Measurements from ENCODE around the gene TBL1X.
"Not testable (repeated sequence)": the region's sequence is repeated elsewhere in the genome, so short reads cannot be mapped to it uniquely, and the experiment has no call there.

TBL1X gene

DNA sequence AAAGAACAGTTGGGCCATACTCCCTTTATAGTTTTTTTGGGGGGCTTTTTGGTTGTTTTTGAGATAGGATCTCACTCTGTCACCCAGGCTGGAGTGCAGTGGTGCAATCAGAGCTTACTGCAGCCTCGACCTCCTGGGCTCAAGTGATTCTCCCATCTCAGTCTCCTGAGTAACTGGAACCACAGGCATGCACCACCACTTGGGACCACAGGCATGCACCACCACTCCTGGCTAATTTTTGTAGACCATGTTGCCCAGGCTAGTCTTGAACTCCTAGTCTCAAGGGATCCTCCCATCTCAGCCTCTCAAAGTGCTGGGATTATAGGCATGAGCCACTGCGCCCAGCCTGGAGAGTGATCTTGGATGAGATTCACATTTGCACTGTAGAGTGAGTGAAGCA lies 29.8 kb upstream of the TBL1X start:
- H3K4me1 ChIP-seq (ENCODE audit: control insufficient read depth in 2 of 2, insufficient read depth in 2 of 2, low read length in 2 of 2); H3K36me3 ChIP-seq (ENCODE audit: control insufficient read depth in 2 of 2, insufficient read depth in 2 of 2, low read length in 2 of 2); H3K4me3 ChIP-seq (ENCODE audit: low read length in 2 of 2); H3K9me3 ChIP-seq (ENCODE audit: control insufficient read depth in 2 of 2, low read length in 2 of 2); H3K9ac ChIP-seq (ENCODE audit: low read depth in 1 of 2, low read length in 2 of 2); H3K27me3 ChIP-seq (ENCODE audit: control insufficient read depth in 2 of 2, insufficient read depth in 2 of 2, low read length in 2 of 2); H3K27ac ChIP-seq (ENCODE audit: low read depth in 2 of 2, low read length in 2 of 2): not testable (repeated sequence)

DNA sequence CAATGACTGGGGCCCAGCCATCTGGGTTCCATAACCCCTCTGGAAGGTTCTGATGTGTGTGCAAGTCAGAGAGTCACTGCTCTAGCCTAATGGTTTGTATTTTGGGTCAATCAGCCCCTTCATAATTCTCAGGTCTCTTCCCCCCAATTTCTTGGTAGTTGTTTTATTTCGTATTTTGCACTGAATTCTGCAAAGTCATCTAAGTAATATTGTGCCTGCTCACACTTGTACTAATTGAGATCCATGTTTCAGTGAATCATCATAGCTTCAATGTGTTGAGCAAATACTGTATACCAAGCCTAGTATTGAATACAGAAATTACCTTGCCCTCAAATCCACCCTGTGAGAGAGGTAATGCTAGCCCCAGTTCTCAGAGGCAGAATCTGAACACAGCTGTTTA lies 28.0 kb upstream of the TBL1X start:
- no peak overlapping the region for H3K4me3 ChIP-seq (ENCODE audit: low read length in 2 of 2)
- H3K27me3 ChIP-seq (ENCODE audit: control insufficient read depth in 2 of 2, insufficient read depth in 2 of 2, low read length in 2 of 2), result no peaks in the 10 kb centered on the region
- no peak overlapping the region for H3K9ac ChIP-seq (ENCODE audit: low read depth in 1 of 2, low read length in 2 of 2)
- no peaks in the 10 kb centered on the region for H3K4me1 ChIP-seq (ENCODE audit: control insufficient read depth in 2 of 2, insufficient read depth in 2 of 2, low read length in 2 of 2)
- no peaks in the 10 kb centered on the region for H3K36me3 ChIP-seq (ENCODE audit: control insufficient read depth in 2 of 2, insufficient read depth in 2 of 2, low read length in 2 of 2)
- no peak overlapping the region for H3K27ac ChIP-seq (ENCODE audit: low read depth in 2 of 2, low read length in 2 of 2)
- no peaks in the 10 kb centered on the region for H3K9me3 ChIP-seq (ENCODE audit: control insufficient read depth in 2 of 2, low read length in 2 of 2)

DNA sequence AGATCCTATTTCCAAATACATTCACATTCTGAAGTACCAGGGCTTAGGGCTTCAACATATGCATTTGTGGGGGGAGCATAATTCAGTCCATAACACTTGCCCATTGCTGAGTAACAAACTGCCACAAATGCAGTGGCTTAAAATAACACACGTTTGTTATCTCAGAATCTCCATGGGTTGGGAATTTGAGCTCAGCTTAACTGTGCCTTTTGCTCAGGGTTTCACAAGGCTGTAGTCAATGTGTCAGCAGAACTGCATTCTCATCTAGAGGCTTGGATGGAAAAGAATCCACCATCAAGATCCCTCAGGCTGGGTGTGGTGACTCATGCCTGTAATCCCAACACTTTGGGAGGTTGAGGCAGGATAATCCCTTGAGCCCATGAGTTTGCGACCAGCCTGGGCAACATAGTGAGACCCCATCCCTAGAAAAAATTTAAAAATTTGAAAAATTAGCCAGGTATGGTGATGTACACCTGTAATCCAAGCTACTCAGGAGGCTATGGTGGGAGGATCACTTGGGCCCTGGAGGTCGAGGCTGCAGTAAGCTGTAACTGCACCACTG lies 25.8 kb upstream of the TBL1X start:
- no peak overlapping the region for H3K27ac ChIP-seq (ENCODE audit: low read depth in 2 of 2, low read length in 2 of 2)
- no peaks in the 10 kb centered on the region for H3K36me3 ChIP-seq (ENCODE audit: control insufficient read depth in 2 of 2, insufficient read depth in 2 of 2, low read length in 2 of 2)
- no peak overlapping the region for H3K9ac ChIP-seq (ENCODE audit: low read depth in 1 of 2, low read length in 2 of 2)
- H3K4me3 ChIP-seq (ENCODE audit: low read length in 2 of 2), result no peak overlapping the region
- no peaks in the 10 kb centered on the region for H3K4me1 ChIP-seq (ENCODE audit: control insufficient read depth in 2 of 2, insufficient read depth in 2 of 2, low read length in 2 of 2)
- H3K27me3 ChIP-seq (ENCODE audit: control insufficient read depth in 2 of 2, insufficient read depth in 2 of 2, low read length in 2 of 2), result no peaks in the 10 kb centered on the region
- no peaks in the 10 kb centered on the region for H3K9me3 ChIP-seq (ENCODE audit: control insufficient read depth in 2 of 2, low read length in 2 of 2)

DNA sequence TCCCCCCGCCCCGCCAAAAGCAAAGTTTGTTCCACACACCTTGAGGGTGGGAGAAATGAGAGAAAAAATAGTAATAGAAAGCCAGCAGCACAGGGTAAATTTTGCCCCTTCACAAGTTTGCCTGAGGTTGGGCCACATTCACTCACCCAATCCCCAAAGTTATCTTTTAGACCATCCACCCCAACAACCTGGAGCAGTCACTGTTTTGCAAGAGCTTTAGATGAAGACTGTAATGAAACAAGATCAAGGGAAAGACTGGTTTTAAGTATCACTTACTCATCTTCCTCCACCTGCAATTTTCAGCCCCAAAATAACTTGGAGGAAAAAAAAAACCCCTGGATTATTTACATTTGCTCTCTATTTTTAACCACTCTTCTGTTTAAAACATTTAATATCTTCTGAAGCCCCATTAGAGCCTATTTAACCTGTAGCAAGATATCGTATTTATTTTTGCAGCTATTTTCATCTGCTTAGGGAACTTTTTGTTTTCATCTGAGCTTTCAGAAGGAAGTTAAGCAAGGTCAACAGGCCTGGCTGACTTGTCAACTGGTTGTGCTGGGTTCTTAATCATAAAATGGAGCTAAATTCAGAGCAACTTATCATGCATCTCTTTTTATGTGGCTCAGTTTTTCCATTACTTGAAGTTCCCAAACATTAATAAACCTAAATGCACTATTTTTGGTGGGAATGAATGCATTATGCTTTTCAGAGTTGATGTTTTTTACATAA lies 24.6 kb upstream of the TBL1X start:
- no peaks in the 10 kb centered on the region for H3K36me3 ChIP-seq (ENCODE audit: control insufficient read depth in 2 of 2, insufficient read depth in 2 of 2, low read length in 2 of 2)
- no peaks in the 10 kb centered on the region for H3K4me1 ChIP-seq (ENCODE audit: control insufficient read depth in 2 of 2, insufficient read depth in 2 of 2, low read length in 2 of 2)
- no peak overlapping the region for H3K9ac ChIP-seq (ENCODE audit: low read depth in 1 of 2, low read length in 2 of 2)
- no peaks in the 10 kb centered on the region for H3K9me3 ChIP-seq (ENCODE audit: control insufficient read depth in 2 of 2, low read length in 2 of 2)
- no peak overlapping the region for H3K27ac ChIP-seq (ENCODE audit: low read depth in 2 of 2, low read length in 2 of 2)
- no peak overlapping the region for H3K4me3 ChIP-seq (ENCODE audit: low read length in 2 of 2)
- no peaks in the 10 kb centered on the region for H3K27me3 ChIP-seq (ENCODE audit: control insufficient read depth in 2 of 2, insufficient read depth in 2 of 2, low read length in 2 of 2)

DNA sequence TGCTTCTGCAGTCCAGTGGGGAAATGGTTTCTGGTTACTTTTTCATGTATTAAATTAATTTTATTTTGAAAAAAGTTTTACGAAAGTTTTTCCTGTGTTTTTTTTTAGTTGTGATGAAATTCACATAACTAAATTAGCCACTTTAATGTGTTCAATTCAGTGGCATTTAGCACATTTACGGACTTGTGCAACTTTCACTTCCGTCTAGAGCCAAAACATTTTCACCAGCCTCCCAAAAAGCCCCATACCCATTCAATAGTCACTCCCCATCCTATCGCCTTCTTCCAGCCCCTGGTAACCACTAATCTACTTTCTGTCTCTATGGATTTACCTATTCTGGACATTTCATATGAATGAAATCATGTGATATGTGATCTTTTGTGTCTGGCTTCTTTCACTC lies 22.8 kb upstream of the TBL1X start:
- Histone ChIP-seq H3K4me1 (ENCODE audit: control insufficient read depth in 2 of 2, insufficient read depth in 2 of 2, low read length in 2 of 2) (no peaks in the 10 kb centered on the region), H3K4me3 (ENCODE audit: low read length in 2 of 2) (no peak overlapping the region), H3K9me3 (ENCODE audit: control insufficient read depth in 2 of 2, low read length in 2 of 2) (no peaks in the 10 kb centered on the region), H3K36me3 (ENCODE audit: control insufficient read depth in 2 of 2, insufficient read depth in 2 of 2, low read length in 2 of 2) (no peaks in the 10 kb centered on the region), H3K27me3 (ENCODE audit: control insufficient read depth in 2 of 2, insufficient read depth in 2 of 2, low read length in 2 of 2) (no peaks in the 10 kb centered on the region), H3K27ac (ENCODE audit: low read depth in 2 of 2, low read length in 2 of 2) (no peak overlapping the region), H3K9ac (ENCODE audit: low read depth in 1 of 2, low read length in 2 of 2) (no peak overlapping the region)

DNA sequence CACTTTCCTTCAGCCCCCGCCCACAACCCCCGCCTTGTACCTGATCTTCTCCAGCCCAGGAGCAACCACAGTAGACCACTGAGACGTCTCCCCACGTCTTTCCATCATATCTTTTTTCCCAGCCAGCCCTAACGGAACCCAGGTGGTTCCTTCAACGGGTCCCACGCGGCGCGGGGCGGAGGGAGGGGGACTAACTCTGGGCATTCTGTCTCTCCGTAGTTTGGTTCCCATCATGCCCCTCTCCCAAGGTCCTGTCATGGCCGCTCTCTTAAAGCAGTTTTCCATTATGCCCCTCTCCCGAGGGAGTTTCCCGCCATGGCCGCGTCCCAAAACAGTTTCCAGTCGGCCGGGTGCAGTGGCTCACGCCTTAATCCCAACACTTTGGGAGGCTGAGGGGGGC lies 21.5 kb upstream of the TBL1X start:
- Histone ChIP-seq H3K4me3 (ENCODE audit: low read length in 2 of 2) (no peak overlapping the region), H3K9ac (ENCODE audit: low read depth in 1 of 2, low read length in 2 of 2) (no peak overlapping the region), H3K27me3 (ENCODE audit: control insufficient read depth in 2 of 2, insufficient read depth in 2 of 2, low read length in 2 of 2) (no peaks in the 10 kb centered on the region), H3K9me3 (ENCODE audit: control insufficient read depth in 2 of 2, low read length in 2 of 2) (no peaks in the 10 kb centered on the region), H3K36me3 (ENCODE audit: control insufficient read depth in 2 of 2, insufficient read depth in 2 of 2, low read length in 2 of 2) (no peaks in the 10 kb centered on the region), H3K27ac (ENCODE audit: low read depth in 2 of 2, low read length in 2 of 2) (no peak overlapping the region), H3K4me1 (ENCODE audit: control insufficient read depth in 2 of 2, insufficient read depth in 2 of 2, low read length in 2 of 2) (no peaks in the 10 kb centered on the region)

DNA sequence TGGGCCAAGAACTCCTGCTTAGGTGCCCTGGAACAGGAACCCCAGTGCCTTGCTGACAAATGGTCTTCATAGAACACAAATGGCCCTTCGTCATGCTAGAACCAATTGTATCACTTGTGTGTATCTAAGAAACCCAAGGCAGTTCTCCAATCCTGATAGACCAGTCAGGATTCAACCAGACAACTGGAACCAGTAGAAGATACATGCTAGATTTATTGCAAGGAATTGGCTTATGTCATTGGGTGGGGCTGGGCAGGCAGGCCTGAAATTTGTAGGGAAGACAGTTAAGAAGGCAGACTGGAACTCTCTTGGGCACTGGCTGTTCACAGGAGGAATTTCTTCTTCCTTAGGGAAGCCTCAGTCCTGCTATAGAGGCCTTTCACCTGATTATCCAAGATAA lies 17.0 kb upstream of the TBL1X start:
- H3K27ac ChIP-seq (ENCODE audit: low read depth in 2 of 2, low read length in 2 of 2), result no peak overlapping the region

DNA sequence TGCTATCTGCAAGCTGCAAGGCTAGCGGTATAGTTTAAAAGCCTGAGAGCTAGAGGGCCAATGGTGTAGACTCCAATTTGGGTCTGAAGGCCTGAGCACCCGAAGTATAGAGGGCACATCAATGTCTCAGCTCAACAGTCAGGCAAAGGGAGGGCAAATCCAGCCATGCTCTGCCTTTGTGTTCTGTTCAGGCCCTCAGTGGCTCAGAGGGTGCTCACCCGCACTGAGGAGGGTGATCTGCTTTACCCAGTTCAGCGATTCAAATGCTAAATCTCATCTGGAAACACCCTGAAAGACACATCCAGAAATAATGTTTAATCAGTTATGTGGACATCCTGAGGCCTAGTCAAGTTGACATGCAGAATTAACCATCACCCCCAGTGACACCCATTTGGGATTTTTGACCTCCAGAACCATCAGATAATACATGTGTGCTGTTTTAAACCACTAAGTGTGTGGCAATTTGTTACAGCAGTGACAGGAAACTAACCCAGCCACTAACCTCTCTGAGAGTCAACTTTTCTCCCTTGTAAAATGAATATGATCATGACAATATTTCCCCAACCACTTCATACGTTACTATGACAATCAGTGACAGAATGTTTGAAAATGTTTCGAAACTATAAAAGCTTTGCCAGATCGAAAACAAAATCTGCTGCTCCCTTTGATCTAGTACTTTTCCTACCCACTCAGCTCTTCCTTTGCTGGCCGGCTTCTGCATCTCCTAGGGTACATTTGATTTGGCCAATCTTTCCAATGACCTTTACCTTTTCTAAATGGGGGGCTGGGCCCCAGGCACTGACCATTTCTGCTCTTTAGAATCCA lies 8.4 kb upstream of the TBL1X start:
- Histone ChIP-seq H3K27me3 (ENCODE audit: control insufficient read depth in 2 of 2, insufficient read depth in 2 of 2, low read length in 2 of 2) (no peaks in the 10 kb centered on the region), H3K27ac (ENCODE audit: low read depth in 2 of 2, low read length in 2 of 2) (no peak overlapping the region)

More for the DNA sequence above, 17.0 kb upstream of the TBL1X start:
- H3K9me3 ChIP-seq (ENCODE audit: control insufficient read depth in 2 of 2, low read length in 2 of 2), result no peaks in the 10 kb centered on the region
- no peak overlapping the region for H3K4me3 ChIP-seq (ENCODE audit: low read length in 2 of 2)
- H3K27me3 ChIP-seq (ENCODE audit: control insufficient read depth in 2 of 2, insufficient read depth in 2 of 2, low read length in 2 of 2), result no peaks in the 10 kb centered on the region
- no peaks in the 10 kb centered on the region for H3K36me3 ChIP-seq (ENCODE audit: control insufficient read depth in 2 of 2, insufficient read depth in 2 of 2, low read length in 2 of 2)
- no peaks in the 10 kb centered on the region for H3K4me1 ChIP-seq (ENCODE audit: control insufficient read depth in 2 of 2, insufficient read depth in 2 of 2, low read length in 2 of 2)
- no peak overlapping the region for H3K9ac ChIP-seq (ENCODE audit: low read depth in 1 of 2, low read length in 2 of 2)

DNA sequence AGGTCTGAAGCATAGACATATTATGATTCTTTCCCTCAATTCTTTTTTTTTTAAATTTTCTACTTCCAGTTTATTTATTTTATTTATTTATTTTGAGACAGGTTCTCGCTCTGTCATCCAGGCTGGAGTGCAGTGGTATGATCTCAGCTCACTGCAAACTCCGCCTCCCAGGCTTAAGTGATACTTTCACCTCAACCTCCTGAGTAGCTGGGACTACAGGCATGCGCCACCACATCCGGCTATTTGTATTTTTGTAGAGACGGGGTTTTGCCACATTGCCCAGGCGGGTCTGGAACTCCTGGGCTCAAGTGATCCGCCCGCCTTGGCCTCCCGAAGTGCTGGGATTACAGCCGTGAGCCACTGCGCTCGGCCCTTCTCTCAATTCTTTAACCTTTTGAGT lies 6.8 kb upstream of the TBL1X start:
- not testable (repeated sequence) for H3K27ac ChIP-seq (ENCODE audit: low read depth in 2 of 2, low read length in 2 of 2); H3K9me3 ChIP-seq (ENCODE audit: control insufficient read depth in 2 of 2, low read length in 2 of 2); H3K36me3 ChIP-seq (ENCODE audit: control insufficient read depth in 2 of 2, insufficient read depth in 2 of 2, low read length in 2 of 2); H3K27me3 ChIP-seq (ENCODE audit: control insufficient read depth in 2 of 2, insufficient read depth in 2 of 2, low read length in 2 of 2); H3K4me3 ChIP-seq (ENCODE audit: low read length in 2 of 2); H3K9ac ChIP-seq (ENCODE audit: low read depth in 1 of 2, low read length in 2 of 2); H3K4me1 ChIP-seq (ENCODE audit: control insufficient read depth in 2 of 2, insufficient read depth in 2 of 2, low read length in 2 of 2)

More for the DNA sequence above, 8.4 kb upstream of the TBL1X start:
- Histone ChIP-seq H3K36me3 (ENCODE audit: control insufficient read depth in 2 of 2, insufficient read depth in 2 of 2, low read length in 2 of 2) (no peaks in the 10 kb centered on the region), H3K9me3 (ENCODE audit: control insufficient read depth in 2 of 2, low read length in 2 of 2) (no peaks in the 10 kb centered on the region), H3K4me3 (ENCODE audit: low read length in 2 of 2) (no peak overlapping the region), H3K4me1 (ENCODE audit: control insufficient read depth in 2 of 2, insufficient read depth in 2 of 2, low read length in 2 of 2) (no peaks in the 10 kb centered on the region), H3K9ac (ENCODE audit: low read depth in 1 of 2, low read length in 2 of 2) (no peak overlapping the region)

DNA sequence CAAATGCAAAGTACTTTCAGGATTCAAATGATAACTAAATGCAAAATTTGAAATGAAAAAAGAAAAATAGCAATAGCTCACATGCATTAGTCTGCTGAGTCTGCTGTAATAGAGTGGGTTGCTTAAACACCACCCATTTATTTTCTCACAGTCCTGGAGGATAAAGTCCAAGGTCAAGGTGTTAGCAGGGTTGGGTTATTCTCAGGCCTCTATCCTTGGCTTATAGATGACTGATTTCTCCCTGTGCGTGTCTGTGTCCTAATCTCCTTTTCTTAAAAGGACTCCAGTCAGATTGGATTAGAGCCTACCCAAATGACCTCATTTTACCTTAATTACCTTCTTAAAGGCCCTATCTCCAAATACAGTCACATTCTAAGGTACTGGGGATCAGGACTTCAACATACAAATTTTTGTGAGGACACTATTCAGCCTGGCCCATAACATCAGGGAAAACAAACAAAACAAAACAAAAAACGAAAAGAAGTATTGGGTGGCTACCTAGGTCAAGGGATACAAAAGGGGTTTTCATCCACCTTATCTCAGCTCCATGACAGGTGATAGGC lies 6.3 kb upstream of the TBL1X start:
- H3K27ac ChIP-seq (ENCODE audit: low read depth in 2 of 2, low read length in 2 of 2), result no peak overlapping the region
- H3K4me1 ChIP-seq (ENCODE audit: control insufficient read depth in 2 of 2, insufficient read depth in 2 of 2, low read length in 2 of 2), result peaks cover 4 to 5% of the 10 kb centered on the region in 2 donors
- no peaks in the 10 kb centered on the region for H3K9me3 ChIP-seq (ENCODE audit: control insufficient read depth in 2 of 2, low read length in 2 of 2)
- H3K36me3 ChIP-seq (ENCODE audit: control insufficient read depth in 2 of 2, insufficient read depth in 2 of 2, low read length in 2 of 2), result no peaks in the 10 kb centered on the region
- H3K4me3 ChIP-seq (ENCODE audit: low read length in 2 of 2), result no peak overlapping the region
- H3K27me3 ChIP-seq (ENCODE audit: control insufficient read depth in 2 of 2, insufficient read depth in 2 of 2, low read length in 2 of 2), result peaks cover 3% of the 10 kb centered on the region in 2 donors
- H3K9ac ChIP-seq (ENCODE audit: low read depth in 1 of 2, low read length in 2 of 2), result no peak overlapping the region
